ENCODE measurements around the gene HMOX2.

- no peak for TF ChIP-seq CTCF (IDR thresholded peaks at IDR 0.05)
- TF ChIP-seq NFE2L1 (CRISPR knock-in tag; IDR thresholded peaks at IDR 0.05) = no peak
- TF ChIP-seq HMGA2 (CRISPR knock-in tag; IDR thresholded peaks at IDR 0.05) = no peak
- TF ChIP-seq RELA (CRISPR knock-in tag; IDR thresholded peaks at IDR 0.05; ENCODE audit: borderline replicate concordance) = no peak
- TF ChIP-seq JUN (CRISPR knock-in tag; IDR thresholded peaks at IDR 0.05) = no peak
- no peak for TF ChIP-seq TEAD4 (CRISPR knock-in tag; IDR thresholded peaks at IDR 0.05)
- no peak for TF ChIP-seq MYBL2 (CRISPR knock-in tag; IDR thresholded peaks at IDR 0.05)
- TF ChIP-seq TCF7 (CRISPR knock-in tag; IDR thresholded peaks at IDR 0.05; ENCODE audit: low read depth) = no peak
- no peak for TF ChIP-seq MAX (CRISPR knock-in tag; IDR thresholded peaks at IDR 0.05)
- no peak for TF ChIP-seq GABPB1 (CRISPR knock-in tag; IDR thresholded peaks at IDR 0.05)
- TF ChIP-seq MLX (CRISPR knock-in tag; IDR thresholded peaks at IDR 0.05) = no peak
Measured at GRCh38 chr16:4557973-4558372, 81.8 kb downstream of the HMOX2 start.

Measured in WTC11 (cell line).